PC-9 (cell line): ENCODE results near the gene RFX8. TPM values are rescaled to one million over a fixed set of nuclear protein-coding genes. Genes with fewer than 3 reads are reported as not detected.

ENCODE experiments used
- BruUV-seq: library from RNA; stranded (reverse); fragments of 400-500 nt; replicated peaks from 2 replicates; lab custom pipeline; 2021; lab: Mats Ljungman, UMichigan
- CTCF ChIA-PET: fragments of 300-600 bp; sonication (Branson Sonifier 250); formaldehyde crosslinking; loops from one replicate; lab custom pipeline; 2022; ENCODE audit warnings: antibody characterized with exemption; lab: Charles Lee
- POLR2A ChIA-PET: fragments of 300-600 bp; sonication (Branson Sonifier 250); formaldehyde crosslinking; loops from one replicate; lab custom pipeline; 2022; ENCODE audit warnings: antibody characterized with exemption; ENCODE audit not compliant: unreplicated experiment; lab: Charles Lee
- DNase-seq, 2 experiments: peaks; one replicate each; pipeline versions ENCODE4 v3.0.0 to v3.0.0-alpha.2; 2015 to 2022; ENCODE audit warnings: mixed read lengths in 1 of 2
- H2AFZ ChIP-seq: fragments of 200-600 bp; sonication (generic); 2 replicates; pipeline ENCODE4 v1.8.1; 2017; ENCODE audit warnings: antibody characterized with exemption
- H3F3A ChIP-seq: fragments of 200-600 bp; sonication (generic); 2 replicates; pipeline ENCODE4 v1.8.1; 2017; ENCODE audit warnings: antibody characterized with exemption, mild to moderate bottlenecking, low read depth; ENCODE audit not compliant: insufficient read depth
- H3K27ac ChIP-seq: fragments of 200-600 bp; sonication (generic); 2 replicates; pipeline ENCODE4 v1.6.1; 2016; ENCODE audit warnings: mixed run types
- H3K27me3 ChIP-seq: fragments of 200-600 bp; sonication (generic); 2 replicates; pipeline ENCODE4 v1.6.1; 2016; ENCODE audit warnings: low read depth, mixed run types; ENCODE audit not compliant: insufficient read depth
- H3K36me3 ChIP-seq: fragments of 200-600 bp; sonication (generic); 2 replicates; pipeline ENCODE4 v1.6.1; 2016; ENCODE audit warnings: low read depth, mixed run types
- H3K4me1 ChIP-seq: fragments of 200-600 bp; sonication (generic); replicated peaks from 2 replicates; pipeline ENCODE4 v1.6.1; 2016; ENCODE audit warnings: mixed run types; ENCODE audit not compliant: insufficient read depth
- H3K4me2 ChIP-seq: fragments of 200-600 bp; sonication (generic); 2 replicates; pipeline ENCODE4 v1.6.1; 2017; ENCODE audit warnings: mixed run types
- H3K4me3 ChIP-seq: fragments of 200-600 bp; sonication (generic); 2 replicates; pipeline ENCODE4 v1.6.1; 2016; ENCODE audit warnings: mixed run types
- H3K79me2 ChIP-seq: fragments of 200-600 bp; sonication (generic); 2 replicates; pipeline ENCODE4 v1.6.1; 2017; ENCODE audit warnings: low read depth, mixed run types
- H3K9me2 ChIP-seq: fragments of 200-600 bp; sonication (generic); 2 replicates; pipeline ENCODE4 v1.8.1; 2017; ENCODE audit warnings: mild to moderate bottlenecking; ENCODE audit not compliant: insufficient read depth
- H3K9me3 ChIP-seq: fragments of 200-600 bp; sonication (generic); 2 replicates; pipeline ENCODE4 v1.8.1; 2016; ENCODE audit warnings: low read depth; ENCODE audit not compliant: insufficient read depth
- H4K20me1 ChIP-seq: fragments of 200-600 bp; sonication (generic); 2 replicates; pipeline ENCODE4 v1.8.1; 2017; ENCODE audit not compliant: insufficient read depth
- CTCF ChIP-seq: fragments of 200-600 bp; sonication (generic); conservative IDR thresholded peaks from 2 replicates; pipeline ENCODE4 v1.6.1; 2017; ENCODE audit warnings: mixed run types, antibody characterized with exemption, mild to moderate bottlenecking, moderate library complexity
- EZH2 ChIP-seq: fragments of 200-600 bp; sonication (generic); IDR thresholded peaks from 2 replicates; pipeline ENCODE4 v1.8.0; 2017; ENCODE audit warnings: antibody characterized with exemption, low read depth
- intact Hi-C: fragments of 100-400 bp; cut with micrococcal nuclease; formaldehyde crosslinking; loops from one replicate; pipeline ENCODE4 v1.10.0; 2022; ENCODE audit not compliant: unreplicated experiment
- total RNA-seq: library from RNA; stranded (reverse); gene quantifications from 2 replicates; pipeline ENCODE4 v1.2.3, GENCODE V29; 2021

RFX8 gene
- total RNA-seq, 1 experiment from 2014 or later = not detected

GRCh38 chr2:101400048-101400447, 74.9 kb downstream of the RFX8 start:
- Histone ChIP-seq H2AFZ (no peak overlapping the region), H3K79me2 (no peaks in the 10 kb centered on the region), H3K9me2 (no peaks in the 10 kb centered on the region), H3K4me2 (no peak overlapping the region), H3F3A (peaks cover 19% of the 10 kb centered on the region), H3K4me1 (peaks cover 38% of the 10 kb centered on the region), H4K20me1 (no peaks in the 10 kb centered on the region), H3K27me3 (no peaks in the 10 kb centered on the region), H3K27ac (peak overlapping the region; percentile 9; the same call in 1 of the 2 replicates), H3K4me3 (no peak overlapping the region), H3K36me3 (no peaks in the 10 kb centered on the region), H3K9me3 (no peaks in the 10 kb centered on the region)
- TF ChIP-seq CTCF = no peak
- TF ChIP-seq EZH2 = no peak
- intact Hi-C loops = no loop called here
- ChIA-PET POLR2A (interaction anchor here (0.5 to 0.7 kb wide), 3 partner anchors 11 to 517 kb away, joined by 3 to 11 read pairs (median 6); no protein-coding TSS in a partner anchor), CTCF (interaction anchor here (0.9 kb wide), 1 partner anchor 58 kb away, joined by 5 read pairs; no protein-coding TSS in a partner anchor)
- peak; percentile 39 to 84 for DNase-seq
- no TSS peak for BruUV-seq

- Histone ChIP-seq H3K4me1 (peaks cover 39% of the 10 kb centered on the region), H3F3A (peaks cover 19% of the 10 kb centered on the region), H3K9me3 (no peaks in the 10 kb centered on the region; the same call in 1 of the 2 replicates), H3K4me2 (no peak overlapping the region), H4K20me1 (no peaks in the 10 kb centered on the region), H3K9me2 (no peaks in the 10 kb centered on the region), H3K27me3 (no peaks in the 10 kb centered on the region), H3K4me3 (no peak overlapping the region), H2AFZ (no peak overlapping the region), H3K79me2 (no peaks in the 10 kb centered on the region), H3K36me3 (no peaks in the 10 kb centered on the region), H3K27ac (peak overlapping the region; percentile 9; the same call in 1 of the 2 replicates)
- no peak for DNase-seq
- POLR2A ChIA-PET = interaction anchor here (0.5 kb wide), 1 partner anchor 516 kb away, joined by 3 read pairs; no protein-coding TSS in a partner anchor
- CTCF ChIA-PET = interaction anchor here (0.9 kb wide), 1 partner anchor 57 kb away, joined by 5 read pairs; no protein-coding TSS in a partner anchor
- intact Hi-C loops = no loop called here
- no peak for TF ChIP-seq CTCF
- TF ChIP-seq EZH2 = no peak
- BruUV-seq = no TSS peak
Observed at GRCh38 chr2:101399021-101399799, 75.7 kb downstream of the RFX8 start.

GRCh38 chr2:101398116-101398821, 76.6 kb downstream of the RFX8 start:
- Histone ChIP-seq H3K9me2 (no peaks in the 10 kb centered on the region), H3K36me3 (no peaks in the 10 kb centered on the region), H3K4me3 (no peak overlapping the region), H3K4me1 (peaks cover 39% of the 10 kb centered on the region), H2AFZ (no peak overlapping the region), H3K79me2 (no peaks in the 10 kb centered on the region), H3K27me3 (no peaks in the 10 kb centered on the region), H3K27ac (no peak overlapping the region), H3F3A (peaks cover 19% of the 10 kb centered on the region), H4K20me1 (no peaks in the 10 kb centered on the region), H3K9me3 (no peaks in the 10 kb centered on the region; the same call in 1 of the 2 replicates), H3K4me2 (no peak overlapping the region)
- ChIA-PET POLR2A (no interaction called here), CTCF (no interaction called here)
- DNase-seq = no peak
- intact Hi-C loops = no loop called here
- TF ChIP-seq EZH2 (no peak), CTCF (no peak)
- no TSS peak for BruUV-seq
